K562 (cell line): ENCODE measurements around the gene TCOF1. TPM values are rescaled to one million over a fixed set of nuclear protein-coding genes. Genes with fewer than 3 reads are reported as not detected.

Experiments
- ATAC-seq: fragments of 200-7000 bp; cut with Tn5 transposase; 3 replicates; pipeline ENCODE4 v1.9.1; 2020; ENCODE audit warnings: moderate library complexity
- BruUV-seq: library from RNA; stranded (reverse); fragments of 400-500 nt; replicated peaks from 2 replicates; lab custom pipeline; 2021; lab: Mats Ljungman, UMichigan
- CTCF ChIA-PET: fragments of 300-600 bp; formaldehyde crosslinking; extraction: SDS; loops from one replicate; lab custom pipeline; 2021; ENCODE audit warnings: low intra/inter-chr PET ratio; lab: Yijun Ruan, JAX
- POLR2A ChIA-PET: fragments of 300-600, 350-650 bp; sonication (Branson Sonifier 250); formaldehyde crosslinking; extraction: SDS; loops from one replicate; lab custom pipeline; 2021; ENCODE audit warnings: antibody characterized with exemption, inconsistent platforms; lab: Yijun Ruan, JAX
- DNase-seq, 4 experiments: peaks; one replicate each; pipeline versions ENCODE4 v3.0.0 to v3.0.0-alpha.2; 2011 to 2018; ENCODE audit warnings: low spot score in 3 of 4, mixed read lengths in 3 of 4; ENCODE audit errors: extremely low read depth in 1 of 4
- FAIRE-seq: peaks from 2 replicates; lab custom pipeline; 2011; peaks lifted over from hg19 to GRCh38; lab: Jason Lieb, UNC
- H2AFZ ChIP-seq: 2 replicates; pipeline ENCODE4 v1.6.0; 2011; ENCODE audit warnings: low read depth, low read length, control low read depth, inconsistent platforms
- H3K27ac ChIP-seq: fragments of 200-600 bp; 3 replicates; pipeline ENCODE4 v1.8.0; 2011; ENCODE audit warnings: low read depth, mild to moderate bottlenecking, control low read depth, inconsistent platforms, low read length, moderate library complexity, mixed read lengths; ENCODE audit errors: extremely low read depth
- H3K27me3 ChIP-seq, 2 experiments: fragments of 300-600 bp in 1 of 2; 2 replicates in 1 of 2; 3 replicates in 1 of 2; pipeline versions ENCODE4 v1.6.0 to v1.8.0; 2011; ENCODE audit warnings: inconsistent platforms in 2 of 2, low read length in 2 of 2, mild to moderate bottlenecking in 1 of 2, mixed read lengths in 1 of 2, moderate library complexity in 1 of 2; ENCODE audit not compliant: control insufficient read depth in 2 of 2, insufficient read depth in 2 of 2
- H3K36me3 ChIP-seq: fragments of 300-600 bp; 3 replicates; pipeline ENCODE4 v1.8.0; 2011; ENCODE audit warnings: mild to moderate bottlenecking, low read length, inconsistent platforms; ENCODE audit not compliant: control insufficient read depth, insufficient read depth
- H3K4me1 ChIP-seq, 2 experiments: fragments of 200-600 bp in 1 of 2; replicated peaks in 1 of 2; 2 replicates in 1 of 2; 3 replicates in 1 of 2; pipeline versions ENCODE4 v1.5.1 to v1.8.0; 2011; ENCODE audit warnings: inconsistent platforms in 2 of 2, low read length in 2 of 2, mild to moderate bottlenecking in 1 of 2, mixed read lengths in 1 of 2, moderate library complexity in 1 of 2; ENCODE audit not compliant: control insufficient read depth in 2 of 2, insufficient read depth in 2 of 2
- H3K4me2 ChIP-seq: 2 replicates; pipeline ENCODE4 v1.6.1; 2011; ENCODE audit warnings: low read length, control low read depth, inconsistent platforms, mixed read lengths; ENCODE audit not compliant: insufficient read depth
- H3K4me3 ChIP-seq: fragments of 200-600 bp; sonication (generic), shearing (Covaris generic); 2 replicates; pipeline ENCODE4 v1.5.1; 2016; ENCODE audit warnings: control low read depth, inconsistent platforms
- H3K79me2 ChIP-seq: fragments of 200-600 bp; 3 replicates; pipeline ENCODE4 v1.8.0; 2011; ENCODE audit warnings: low read length, inconsistent platforms; ENCODE audit not compliant: control insufficient read depth, insufficient read depth
- H3K9ac ChIP-seq, 2 experiments: 2 replicates each; pipeline versions ENCODE4 v1.6.0 to v1.6.1; 2011; ENCODE audit warnings: low read depth in 2 of 2, low read length in 2 of 2, control low read depth in 1 of 2, inconsistent platforms in 1 of 2, mild to moderate bottlenecking in 1 of 2, mixed read lengths in 1 of 2; ENCODE audit not compliant: insufficient read depth in 1 of 2
- H3K9me1 ChIP-seq: one replicate; pipeline ENCODE4 v1.6.0; 2011; ENCODE audit warnings: inconsistent platforms, mild to moderate bottlenecking, low read length, moderate library complexity; ENCODE audit not compliant: control insufficient read depth, insufficient read depth
- H3K9me3 ChIP-seq: replicated peaks from 2 replicates; pipeline ENCODE4 v1.5.1; 2011; ENCODE audit warnings: low read depth, low read length, inconsistent platforms; ENCODE audit not compliant: control insufficient read depth, insufficient read depth
- H4K20me1 ChIP-seq: replicated peaks from 2 replicates; pipeline ENCODE4 v1.6.1; 2011; ENCODE audit warnings: low read length, inconsistent platforms, mixed read lengths; ENCODE audit not compliant: control insufficient read depth, insufficient read depth
- BCOR ChIP-seq: fragments of 450-650 bp; IDR thresholded peaks from 2 replicates; pipeline ENCODE4 v1.6.1; 2016
- BHLHE40 ChIP-seq: IDR thresholded peaks from 2 replicates; pipeline ENCODE4 v1.6.1; 2011; ENCODE audit warnings: low read length, improper control_type of control experiment
- CBFA2T3 ChIP-seq: fragments of 450-650 bp; IDR thresholded peaks from 2 replicates; pipeline ENCODE4 v1.6.1; 2017
- EHMT2 ChIP-seq: fragments of 450-650 bp; IDR thresholded peaks from 2 replicates; pipeline ENCODE4 v1.6.1; 2018; ENCODE audit warnings: antibody characterized with exemption
- FOSL1 ChIP-seq: fragments of 200-800 bp; sonication (Bioruptor generic); conservative IDR thresholded peaks from 2 replicates; pipeline ENCODE4 v1.6.1; 2016; ENCODE audit warnings: missing genetic modification characterization, missing compliant biosample characterization
- GATA2 ChIP-seq: sonication (generic); formaldehyde crosslinking; IDR thresholded peaks from 2 replicates; pipeline ENCODE4 v1.4.0; 2020; ENCODE audit warnings: mild to moderate bottlenecking, missing genetic modification reagents
- KAT8 ChIP-seq: fragments of 450-650 bp; IDR thresholded peaks from 2 replicates; pipeline ENCODE4 v1.6.1; 2016; ENCODE audit warnings: low read depth, mild to moderate bottlenecking
- KDM1A ChIP-seq, 2 experiments: fragments of 450-650 bp; IDR thresholded peaks; 2 replicates each; pipeline ENCODE4 v1.6.1; 2016; ENCODE audit warnings: mild to moderate bottlenecking in 2 of 2
- NRF1 ChIP-seq, 2 experiments: fragments of 450-650 bp; IDR thresholded peaks in 1 of 2; conservative IDR thresholded peaks in 1 of 2; 2 replicates each; pipeline ENCODE4 v1.6.1; 2014; ENCODE audit warnings: mild to moderate bottlenecking in 2 of 2
- RBM25 ChIP-seq: fragments of 200-400 bp; formaldehyde crosslinking; IDR thresholded peaks from 2 replicates; pipeline ENCODE4 v1.6.1; 2018; ENCODE audit warnings: low read length, low read depth, moderate library complexity; ENCODE audit not compliant: severe bottlenecking
- RCOR1 ChIP-seq, 2 experiments: IDR thresholded peaks; 2 replicates each; pipeline ENCODE4 v1.6.1; 2012; ENCODE audit warnings: low read depth in 2 of 2, low read length in 2 of 2, borderline replicate concordance in 1 of 2, improper control_type of control experiment in 1 of 2
- SREBF2 ChIP-seq: sonication (generic); formaldehyde crosslinking; IDR thresholded peaks from 2 replicates; pipeline ENCODE4 v1.4.0; 2020; ENCODE audit warnings: mild to moderate bottlenecking, missing genetic modification reagents
- STAT5A ChIP-seq: IDR thresholded peaks from 2 replicates; pipeline ENCODE4 v1.6.1; 2012; ENCODE audit warnings: low read length, inconsistent platforms, borderline replicate concordance
- TRIM24 ChIP-seq, 2 experiments: fragments of 450-650 bp; IDR thresholded peaks; 2 replicates each; pipeline ENCODE4 v1.6.1; 2016
- ZBTB7A ChIP-seq: IDR thresholded peaks from 2 replicates; pipeline ENCODE4 v1.6.1; 2011; ENCODE audit warnings: low read depth, mild to moderate bottlenecking, low read length, moderate library complexity, borderline replicate concordance; ENCODE audit not compliant: control insufficient read depth
- ZFP36 ChIP-seq: fragments of 150-350 bp; IDR thresholded peaks from 2 replicates; pipeline ENCODE4 v1.6.1; 2018; ENCODE audit warnings: low read length, low read depth; ENCODE audit not compliant: partially characterized antibody
- ZNF586 ChIP-seq: fragments of 450-650 bp; formaldehyde crosslinking; conservative IDR thresholded peaks from 2 replicates; pipeline ENCODE4 v1.4.0; 2020; ENCODE audit warnings: mild to moderate bottlenecking, moderate library complexity
- ZNF785 ChIP-seq: fragments of 250-450 bp; sonication (Bioruptor Pico); IDR thresholded peaks from 2 replicates; pipeline ENCODE4 v1.4.0; 2020; ENCODE audit warnings: mild to moderate bottlenecking
- WGBS: fragments of 100-300 bp; shearing (Covaris generic); methylation state at CpG from one replicate; pipeline ENCODE4 v1.1.6; 2016; ENCODE audit warnings: low coverage, mixed read lengths; ENCODE audit not compliant: insufficient coverage; ENCODE audit errors: missing lambda C conversion rate; 5-methylcytosine and 5-hydroxymethylcytosine counted together
- in situ Hi-C: fragments of 300-500 bp; cut with MboI; formaldehyde crosslinking; loops from 4 replicates; pipeline ENCODE4 v1.15.0; 2018; ENCODE audit warnings: inconsistent platforms, mixed read lengths
- intact Hi-C: fragments of 100-400 bp; cut with micrococcal nuclease; formaldehyde crosslinking; loops from 2 replicates; pipeline ENCODE4 v1.14.2; 2022
- polyA plus RNA-seq, 8 experiments: library from polyadenylated mRNA; depleted of rRNA in 4 of 8; stranded (reverse) in 5 of 8; unstranded in 3 of 8; fragments of >200 nt; fragmentation: Nextera tagmentation in 2 of 8; fragmentation: Illumina TruSeq in 1 of 8; extraction: Ambion mirVana in 2 of 8; extraction: Trizol in 1 of 8; gene quantifications; 2 replicates each; pipeline versions ENCODE4 v1.2.1 to v1.2.3, GENCODE V29; 2011 to 2014; ENCODE audit warnings: inconsistent platforms in 1 of 8, missing spikeins in 1 of 8
- total RNA-seq, 7 experiments: library from RNA; depleted of rRNA in 6 of 7; stranded (reverse); fragments of >200 nt in 6 of 7; fragmentation: Illumina TruSeq in 2 of 7; extraction: Trizol in 2 of 7; gene quantifications; 2 replicates each; pipeline versions ENCODE4 v1.2.1 to v1.2.3, GENCODE V29; 2011 to 2021; ENCODE audit warnings: low replicate concordance in 1 of 7
- TF ChIP-seq, protein P1 (sequence below): IDR thresholded peaks from 2 replicates; pipeline ENCODE4 v1.6.1; 2016; ENCODE audit warnings: missing genetic modification characterization, missing compliant biosample characterization

The TCOF1 gene
- total and polyA plus RNA-seq, 9 of the 15 experiments (the other 6 are each of a cell fraction or from before 2014, with no cell fraction given), result 9.8 to 134 (median 61.7) TPM

DNA sequence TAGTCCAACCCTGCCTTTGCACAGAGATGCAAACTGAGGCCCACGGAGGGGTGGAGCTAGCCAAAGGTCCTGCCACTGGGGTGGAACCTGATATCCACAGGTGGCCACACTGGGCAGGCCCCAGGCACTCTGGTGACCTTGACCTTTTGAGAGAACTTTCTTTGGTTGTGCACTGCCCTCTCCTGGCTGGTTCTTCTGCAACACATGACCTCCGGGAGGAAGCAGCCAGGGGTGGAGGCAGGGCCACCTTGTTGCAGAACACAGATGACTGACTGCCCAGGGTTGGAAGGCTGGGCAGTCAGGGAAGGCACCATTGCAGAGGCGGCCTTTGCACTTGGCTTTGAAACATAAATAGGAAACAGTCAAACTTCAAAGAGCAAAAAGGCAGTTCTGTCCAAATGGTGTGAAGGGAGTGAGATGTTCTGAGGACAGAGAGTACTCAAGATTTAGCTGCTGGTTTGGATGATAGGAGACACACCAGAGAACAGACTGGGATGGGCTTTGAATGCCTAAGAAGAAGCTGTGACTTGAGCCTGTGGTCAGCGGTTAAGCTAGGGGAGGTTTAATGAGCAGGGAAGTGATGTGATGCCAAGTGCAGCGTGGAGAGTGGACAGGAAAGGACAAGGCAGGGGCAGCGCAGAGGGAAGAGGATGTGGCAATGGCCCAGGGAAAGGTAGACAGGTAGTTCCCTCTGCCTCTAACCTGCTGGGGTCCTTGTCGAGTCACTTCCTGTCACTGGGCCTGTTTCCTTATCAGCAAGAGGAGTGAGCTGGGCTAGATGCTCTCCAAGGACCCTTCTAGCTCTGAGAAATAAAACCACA, 6.8 kb upstream of the TCOF1 start (continued):
- TF ChIP-seq KAT8 (no peak), BHLHE40 (0 out of 2 replicates have a peak, but pooled peaks have one; percentile 8)

DNA sequence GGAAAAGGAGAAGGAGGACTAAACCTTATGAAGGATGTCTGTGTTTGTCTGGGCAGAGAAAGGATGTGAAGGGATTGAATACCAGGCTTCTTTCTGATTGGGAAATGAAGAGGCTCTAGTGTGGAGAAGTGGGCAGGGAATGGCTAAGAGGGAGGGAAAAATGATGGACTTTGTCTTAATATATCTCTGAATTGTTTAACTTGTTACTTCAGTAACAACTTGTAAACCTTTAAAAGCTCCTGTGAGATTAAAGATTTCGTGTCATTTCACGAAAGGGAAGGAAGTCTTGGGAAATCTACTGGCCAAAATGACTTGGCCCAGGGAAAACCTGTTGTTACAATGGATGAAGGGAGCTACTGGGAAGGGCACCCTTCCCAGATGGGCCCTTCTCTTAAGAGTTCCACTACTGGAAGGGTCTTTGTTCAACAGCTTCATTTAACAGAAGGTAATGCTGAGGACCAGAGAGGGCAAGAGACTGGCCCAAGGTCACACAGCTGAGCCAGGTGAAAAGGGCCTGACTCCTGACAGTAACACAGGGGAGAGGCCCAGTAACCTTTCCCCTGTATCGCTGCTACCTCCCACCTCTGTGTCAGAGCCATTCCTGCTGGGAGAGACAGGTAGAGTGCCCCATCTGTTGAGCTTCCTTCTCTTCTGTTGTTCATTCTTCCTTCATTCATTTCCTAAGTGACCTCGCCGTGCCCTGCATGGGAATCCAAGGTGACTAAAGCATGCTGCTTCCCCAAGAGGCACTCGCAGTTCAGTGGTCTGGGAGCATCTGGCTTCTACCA, 5.1 kb upstream of the TCOF1 start:
- WGBS, result 1% methylated on average over 6 of the region's 6 CpGs
- no peak for TF ChIP-seq ZBTB7A
- no peak for TF ChIP-seq FOSL1
- TF ChIP-seq ZNF785, result no peak
- peak; percentile 74 for TF ChIP-seq BCOR
- no peak for TF ChIP-seq GATA2 (CRISPR knock-in tag)
- no peak for TF ChIP-seq EHMT2
- no peak for TF ChIP-seq STAT5A
- 0 out of 4 replicates have a peak, but pooled peaks of 1 of the 2 experiments have one; percentile 19 for TF ChIP-seq RCOR1 (IDR thresholded peaks at IDR 0.05; ENCODE audit: borderline replicate concordance in 1 of 2, low read depth in 2 of 2, low read length in 2 of 2)
- no peak for TF ChIP-seq TRIM24 (IDR thresholded peaks at IDR 0.05)
- TF ChIP-seq NRF1 (conservative IDR thresholded peaks at IDR 0.05 in 1 of 2, IDR thresholded peaks at IDR 0.05 in 1 of 2), result no peak
- TF ChIP-seq RBM25, result peak; percentile 84
- peak; percentile 83 for TF ChIP-seq ZFP36
- TF ChIP-seq, protein P1, sequence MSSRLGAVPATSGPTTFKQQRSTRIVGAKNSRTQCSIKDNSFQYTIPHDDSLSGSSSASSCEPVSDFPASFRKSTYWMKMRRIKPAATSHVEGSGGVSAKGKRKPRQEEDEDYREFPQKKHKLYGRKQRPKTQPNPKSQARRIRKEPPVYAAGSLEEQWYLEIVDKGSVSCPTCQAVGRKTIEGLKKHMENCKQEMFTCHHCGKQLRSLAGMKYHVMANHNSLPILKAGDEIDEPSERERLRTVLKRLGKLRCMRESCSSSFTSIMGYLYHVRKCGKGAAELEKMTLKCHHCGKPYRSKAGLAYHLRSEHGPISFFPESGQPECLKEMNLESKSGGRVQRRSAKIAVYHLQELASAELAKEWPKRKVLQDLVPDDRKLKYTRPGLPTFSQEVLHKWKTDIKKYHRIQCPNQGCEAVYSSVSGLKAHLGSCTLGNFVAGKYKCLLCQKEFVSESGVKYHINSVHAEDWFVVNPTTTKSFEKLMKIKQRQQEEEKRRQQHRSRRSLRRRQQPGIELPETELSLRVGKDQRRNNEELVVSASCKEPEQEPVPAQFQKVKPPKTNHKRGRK, result no peak
- TF ChIP-seq KDM1A (IDR thresholded peaks at IDR 0.05), result 0 out of 4 replicates have a peak, but pooled peaks of 1 of the 2 experiments have one; percentile 35
- TF ChIP-seq CBFA2T3, result no peak
- TF ChIP-seq ZNF586 (CRISPR knock-in tag), result no peak
- no peak for TF ChIP-seq SREBF2 (CRISPR knock-in tag)
- TF ChIP-seq, all 486 proteins: peak for 5
- POLR2A ChIA-PET, result interaction anchor here (0.5 to 0.6 kb wide), 2 partner anchors 10 to 19 kb away, joined by 3 read pairs; no protein-coding TSS in a partner anchor
- DNase-seq (no peak), ATAC-seq (no peak), FAIRE-seq (no peak)
- Histone ChIP-seq H3K4me1 (peaks cover 0 to 6% of the 10 kb centered on the region in 2 experiments; a peak in 2 of 5 replicates), H3K27me3 (peaks cover 6 to 8% of the 10 kb centered on the region in 2 experiments; a peak in 3 of 5 replicates), H3K9me1 (no peaks in the 10 kb centered on the region), H3K79me2 (peaks cover 3% of the 10 kb centered on the region; the same call in 1 of the 3 replicates), H3K9me3 (no peaks in the 10 kb centered on the region), H3K4me3 (no peak overlapping the region), H3K27ac (no peak overlapping the region), H4K20me1 (0 out of 2 replicates have a peak, but pooled peaks cover 5% of the 10 kb centered on the region), H3K36me3 (no peaks in the 10 kb centered on the region), H3K4me2 (no peak overlapping the region), H2AFZ (no peak overlapping the region), H3K9ac (no peak overlapping the region)
- in situ Hi-C loops (no loop called here), intact Hi-C loops (loop anchor here (10.0 kb wide), 1 partner anchor 328 kb away; no protein-coding TSS in a partner anchor)
- CTCF ChIA-PET, result interaction anchor here (0.6 kb wide), 1 partner anchor 215 kb away, joined by 3 read pairs; no protein-coding TSS in a partner anchor
- BruUV-seq, result no TSS peak
